ENCODE measurements around the gene WDR18.

DNA sequence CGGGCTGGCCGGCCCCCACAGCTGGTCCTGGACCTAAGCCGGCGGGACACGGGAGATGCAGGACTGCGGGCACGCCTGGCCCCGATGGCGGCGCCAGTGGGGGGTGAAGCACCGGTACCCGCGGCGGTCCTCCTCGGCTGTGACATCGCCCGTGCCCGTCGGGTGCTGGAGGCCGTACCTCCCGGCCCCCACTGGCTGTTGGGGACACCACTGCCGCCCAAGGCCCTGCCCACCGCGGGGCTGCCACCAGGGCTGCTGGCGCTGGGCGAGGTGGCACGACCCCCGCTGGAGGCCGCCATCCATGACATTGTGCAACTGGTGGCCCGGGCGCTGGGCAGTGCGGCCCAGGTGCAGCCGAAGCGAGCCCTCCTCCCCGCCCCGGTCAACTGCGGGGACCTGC is 19.1 kb downstream of the WDR18 start:
- TF ChIP-seq, protein P1, sequence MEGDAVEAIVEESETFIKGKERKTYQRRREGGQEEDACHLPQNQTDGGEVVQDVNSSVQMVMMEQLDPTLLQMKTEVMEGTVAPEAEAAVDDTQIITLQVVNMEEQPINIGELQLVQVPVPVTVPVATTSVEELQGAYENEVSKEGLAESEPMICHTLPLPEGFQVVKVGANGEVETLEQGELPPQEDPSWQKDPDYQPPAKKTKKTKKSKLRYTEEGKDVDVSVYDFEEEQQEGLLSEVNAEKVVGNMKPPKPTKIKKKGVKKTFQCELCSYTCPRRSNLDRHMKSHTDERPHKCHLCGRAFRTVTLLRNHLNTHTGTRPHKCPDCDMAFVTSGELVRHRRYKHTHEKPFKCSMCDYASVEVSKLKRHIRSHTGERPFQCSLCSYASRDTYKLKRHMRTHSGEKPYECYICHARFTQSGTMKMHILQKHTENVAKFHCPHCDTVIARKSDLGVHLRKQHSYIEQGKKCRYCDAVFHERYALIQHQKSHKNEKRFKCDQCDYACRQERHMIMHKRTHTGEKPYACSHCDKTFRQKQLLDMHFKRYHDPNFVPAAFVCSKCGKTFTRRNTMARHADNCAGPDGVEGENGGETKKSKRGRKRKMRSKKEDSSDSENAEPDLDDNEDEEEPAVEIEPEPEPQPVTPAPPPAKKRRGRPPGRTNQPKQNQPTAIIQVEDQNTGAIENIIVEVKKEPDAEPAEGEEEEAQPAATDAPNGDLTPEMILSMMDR (IDR thresholded peaks at IDR 0.05; ENCODE audit: low read length) = no peak
- no peak for TF ChIP-seq EZH2 (IDR thresholded peaks at IDR 0.05; ENCODE audit: borderline replicate concordance, low read length)

All from OCI-LY1 (cell line).